Urinary bladder (tissue), 4 donors: ENCODE data around the gene CHAC2. TPM values are rescaled to one million over a fixed set of nuclear protein-coding genes. Genes with fewer than 3 reads are reported as not detected.
A peak's percentile ranks its signal among the peaks of the same experiment; 100 is the strongest.
"Not testable (repeated sequence)": the region's sequence is repeated elsewhere in the genome, so short reads cannot be mapped to it uniquely, and the experiment has no call there.

Experiments
- DNase-seq: peaks from one replicate; pipeline ENCODE4 v3.0.0-alpha.2; 2015; ENCODE audit errors: extremely low spot score
- H3K27ac ChIP-seq: one replicate; pipeline ENCODE4 v1.5.1; 2013; ENCODE audit warnings: low read depth, mild to moderate bottlenecking, moderate library complexity
- H3K36me3 ChIP-seq: one replicate; pipeline ENCODE4 v1.6.1; 2013; ENCODE audit warnings: mild to moderate bottlenecking, moderate library complexity; ENCODE audit not compliant: insufficient read depth
- H3K4me1 ChIP-seq: one replicate; pipeline ENCODE4 v1.6.1; 2013; ENCODE audit warnings: mild to moderate bottlenecking, moderate library complexity; ENCODE audit not compliant: insufficient read depth
- H3K4me3 ChIP-seq: one replicate; pipeline ENCODE4 v1.5.1; 2013; ENCODE audit warnings: low read depth, low read length
- WGBS: extraction: QIAGEN DNeasy Blood & Tissue Kit; methylation state at CpG from one replicate; pipeline ENCODE4 v1.1.7; 2013; 5-methylcytosine and 5-hydroxymethylcytosine counted together
- polyA plus RNA-seq: library from polyadenylated mRNA; stranded (reverse); fragments of 200-250 nt; gene quantifications from one replicate; pipeline ENCODE4 v1.2.3, GENCODE V29; 2013
- total RNA-seq: library from RNA; depleted of rRNA; stranded (reverse); fragments of >200 nt; gene quantifications from one replicate; pipeline ENCODE4 v1.2.3, GENCODE V29; 2014
- donor health status: healthy with polysubstance abuse.
- donor health status: healthy.

Gene CHAC2
- total and polyA plus RNA-seq, 2 donors = 1.4 to 2.3 TPM

DNA sequence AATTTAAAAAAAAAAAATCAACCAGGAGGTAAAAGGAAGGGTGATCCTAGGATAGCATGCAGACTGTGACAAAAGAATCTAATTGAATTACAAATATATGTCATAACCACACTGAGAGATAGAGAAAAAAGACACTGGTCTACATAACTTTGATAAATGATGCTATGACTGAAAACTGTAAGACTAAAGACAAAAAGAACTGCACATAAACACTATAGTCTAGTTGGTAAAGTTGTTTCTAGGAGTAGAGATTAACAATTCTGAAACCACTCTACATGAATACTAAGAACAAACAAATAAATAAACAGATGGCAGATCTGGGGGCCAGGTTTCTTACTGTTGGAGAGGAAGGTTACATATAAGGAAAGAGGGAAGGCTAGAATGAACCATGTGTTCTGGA lies 14.6 kb upstream of the CHAC2 start:
- Histone ChIP-seq H3K27ac (no peak overlapping the region), H3K4me3 (no peak overlapping the region), H3K4me1 (no peaks in the 10 kb centered on the region), H3K36me3 (no peaks in the 10 kb centered on the region)
- DNase-seq = no peak

DNA sequence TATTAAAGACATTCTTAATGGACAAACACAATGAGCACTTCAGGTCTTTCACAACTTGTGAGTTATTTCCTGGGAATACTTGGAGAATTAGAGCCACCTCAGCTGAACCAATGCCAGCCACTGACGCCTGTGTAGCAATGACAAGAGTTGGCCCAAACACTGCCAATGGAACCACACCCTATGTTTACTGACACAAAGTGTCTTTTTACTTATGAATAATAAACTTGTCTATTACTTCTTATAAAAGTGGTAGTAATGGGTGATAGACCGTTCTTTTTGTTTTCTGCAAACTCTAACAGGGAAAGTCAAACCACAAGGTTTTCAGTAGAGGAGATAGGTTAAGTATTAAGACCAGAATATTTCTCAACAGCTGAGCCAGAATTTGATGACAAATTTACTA lies 12.5 kb upstream of the CHAC2 start:
- DNase-seq = no peak
- WGBS = 77% methylated on average over 2 of the region's 2 CpGs
- Histone ChIP-seq H3K4me1 (no peaks in the 10 kb centered on the region), H3K27ac (no peak overlapping the region), H3K36me3 (peaks cover 5% of the 10 kb centered on the region), H3K4me3 (no peak overlapping the region)

DNA sequence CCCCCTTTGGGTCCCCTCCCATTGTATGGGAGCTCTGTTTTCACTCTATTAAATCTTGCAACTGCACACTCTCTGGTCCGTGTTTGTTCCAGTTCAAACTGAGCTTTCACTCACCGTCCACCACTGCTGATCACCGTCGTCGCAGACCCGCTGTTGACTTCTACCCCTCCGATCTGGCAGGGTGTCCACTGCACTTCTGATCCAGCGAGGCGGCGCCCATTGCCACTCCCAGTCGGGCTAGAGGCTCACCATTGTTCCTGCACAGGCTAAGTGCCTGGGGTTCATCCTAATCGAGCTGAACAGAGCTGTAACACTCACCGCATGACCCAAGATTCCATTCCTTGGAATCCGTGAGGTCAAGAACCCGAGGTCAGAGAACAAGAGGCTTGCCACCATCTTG lies 11.0 kb upstream of the CHAC2 start:
- WGBS = 99% methylated on average over 15 of the region's 15 CpGs

DNA sequence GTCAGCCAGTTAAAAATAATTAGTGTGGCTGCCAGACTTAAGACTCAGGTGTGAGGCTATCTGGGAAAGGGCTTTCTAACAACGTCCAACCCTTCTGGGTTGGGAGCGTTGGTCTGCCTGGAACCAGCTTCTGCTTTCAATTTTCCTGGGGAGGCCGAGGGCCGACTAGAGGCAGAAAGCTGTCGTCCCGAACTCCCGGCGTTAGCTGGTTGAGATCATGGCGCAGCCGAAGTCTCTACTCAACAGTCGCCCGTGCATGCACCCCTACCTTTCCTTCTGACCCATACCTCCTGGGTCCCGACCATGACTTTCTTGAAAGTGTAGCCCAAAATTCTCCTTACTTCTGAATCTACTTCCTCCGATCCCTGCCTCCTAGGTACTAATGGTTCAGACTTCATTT lies 10.4 kb upstream of the CHAC2 start:
- H3K27ac ChIP-seq, H3K36me3 ChIP-seq, DNase-seq, H3K4me3 ChIP-seq, H3K4me1 ChIP-seq: not testable (repeated sequence)
- WGBS = 98% methylated on average over 14 of the region's 14 CpGs

More for the DNA sequence above, 11.0 kb upstream of the CHAC2 start:
- Histone ChIP-seq H3K27ac (no peak overlapping the region), H3K36me3 (peaks cover 7% of the 10 kb centered on the region), H3K4me1 (no peaks in the 10 kb centered on the region), H3K4me3 (no peak overlapping the region)
- DNase-seq = no peak

DNA sequence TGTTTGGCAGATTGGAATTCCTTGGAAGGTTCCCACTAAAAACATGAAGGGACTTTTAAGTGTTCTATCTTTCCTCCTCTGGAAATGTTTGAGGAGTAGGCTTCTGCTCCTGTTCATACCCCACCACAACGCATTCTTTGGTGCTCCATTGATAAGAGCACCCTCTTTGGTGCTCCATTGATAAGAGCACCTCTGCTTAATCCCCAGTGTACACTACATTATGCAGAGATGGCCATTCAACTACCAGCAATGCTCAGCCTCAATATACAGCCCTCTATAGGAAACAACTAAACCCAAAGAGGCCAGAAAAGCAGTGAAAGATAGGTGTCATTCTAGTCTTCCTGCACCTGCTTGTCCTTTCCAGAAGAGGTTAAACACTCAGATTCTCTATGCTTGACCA lies 1.8 kb upstream of the CHAC2 start:
- peaks cover 3% of the 10 kb centered on the region for H3K36me3 ChIP-seq
- H3K4me3 ChIP-seq = no peak overlapping the region
- DNase-seq = no peak
- H3K27ac ChIP-seq = no peak overlapping the region
- 98% methylated on average over 1 of the region's 1 CpG for WGBS
- H3K4me1 ChIP-seq = no peaks in the 10 kb centered on the region

DNA sequence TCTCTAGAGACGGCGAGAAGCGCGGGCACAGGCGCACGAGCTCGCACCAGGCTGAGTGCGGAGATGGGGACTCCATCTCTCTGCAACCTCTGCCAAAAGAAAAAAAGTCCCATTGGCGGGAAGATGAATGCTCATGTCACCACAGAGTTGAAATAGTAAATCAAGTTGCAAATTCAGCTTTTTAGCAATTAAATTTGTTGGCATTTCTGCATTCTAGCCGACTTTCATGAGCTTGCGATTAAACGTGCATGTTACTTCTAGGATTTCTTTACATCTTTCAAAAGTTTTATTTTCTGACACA lies 588 bp downstream of the CHAC2 start:
- under 1% methylated on average over 12 of the region's 12 CpGs for WGBS
- Histone ChIP-seq H3K36me3 (peaks cover 3% of the 10 kb centered on the region), H3K27ac (no peak overlapping the region), H3K4me1 (no peaks in the 10 kb centered on the region), H3K4me3 (peak overlapping the region; percentile 90)
- DNase-seq = no peak

DNA sequence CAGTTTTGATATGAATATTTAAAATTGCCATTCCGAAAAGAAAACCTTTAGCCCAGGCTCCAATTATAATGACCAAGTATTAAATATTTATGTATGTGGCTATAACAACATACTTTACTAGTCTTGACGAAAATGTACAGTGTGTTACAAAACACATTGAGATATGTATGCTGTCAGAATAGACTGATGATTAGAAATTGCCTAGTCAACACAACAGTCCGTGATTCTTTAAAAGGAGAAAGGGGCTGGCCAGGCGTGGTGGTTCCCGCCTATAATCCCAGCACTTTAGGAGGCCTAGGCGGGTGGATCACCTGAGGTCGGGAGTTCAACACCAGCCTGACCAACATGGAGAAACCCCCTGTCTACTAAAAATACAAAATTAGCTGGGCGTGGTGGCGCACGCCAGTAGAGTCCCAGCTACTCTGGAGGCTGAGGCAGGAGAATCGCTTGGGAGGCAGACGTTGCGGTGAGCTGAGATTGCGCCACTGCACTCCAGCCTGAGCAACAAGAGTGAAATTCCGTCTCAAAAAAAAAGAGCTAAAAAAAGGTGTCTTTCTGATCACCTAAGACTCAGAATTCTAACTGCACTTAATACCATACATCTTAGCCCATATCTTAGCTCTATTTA lies 1.8 kb downstream of the CHAC2 start:
- H3K4me3 ChIP-seq = no peak overlapping the region
- DNase-seq = no peak
- no peaks in the 10 kb centered on the region for H3K4me1 ChIP-seq
- no peak overlapping the region for H3K27ac ChIP-seq
- H3K36me3 ChIP-seq = peaks cover 1% of the 10 kb centered on the region
- WGBS = 94% methylated on average over 15 of the region's 15 CpGs

DNA sequence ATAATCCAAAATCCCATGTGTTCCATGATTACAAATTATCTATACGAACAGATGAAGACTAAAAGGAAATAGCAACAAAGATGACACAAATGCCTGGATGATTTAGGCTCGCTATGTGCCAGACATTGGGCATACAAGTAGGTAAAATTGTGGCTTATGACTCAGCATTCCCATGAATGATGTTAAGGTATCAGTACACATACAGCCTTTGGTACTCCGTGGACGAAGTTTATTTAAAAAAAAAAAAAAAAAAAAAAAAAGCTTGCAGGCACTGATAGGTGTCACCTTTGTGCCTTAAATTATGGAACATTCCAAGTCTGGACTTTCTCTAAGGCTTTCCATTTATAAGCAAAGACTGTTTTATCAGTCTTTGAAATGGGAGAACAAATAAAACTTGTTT lies 2.7 kb downstream of the CHAC2 start:
- 72% methylated on average over 4 of the region's 4 CpGs for WGBS
- Histone ChIP-seq H3K4me1 (no peaks in the 10 kb centered on the region), H3K27ac (no peak overlapping the region), H3K4me3 (no peak overlapping the region), H3K36me3 (no peaks in the 10 kb centered on the region)
- no peak for DNase-seq

DNA sequence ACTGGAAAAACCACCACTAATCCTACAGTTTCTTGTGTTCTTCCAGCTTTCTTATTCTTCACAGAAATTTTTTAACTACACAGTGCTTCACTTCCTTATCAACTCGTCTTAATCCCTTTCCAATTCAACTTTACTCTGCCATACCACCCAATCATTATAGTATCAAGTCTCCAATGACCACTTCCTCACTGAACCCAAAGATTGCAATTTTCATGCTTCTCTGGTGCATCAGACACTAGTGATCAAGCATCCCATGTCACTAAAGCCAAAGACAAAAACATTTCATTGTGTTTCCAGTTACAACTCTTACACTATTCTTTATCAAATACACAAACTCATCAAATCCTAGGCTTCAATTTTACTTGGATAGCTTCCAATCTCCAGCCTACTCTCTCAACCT lies 9.5 kb downstream of the CHAC2 start:
- H3K36me3 ChIP-seq = no peaks in the 10 kb centered on the region
- WGBS = 61% methylated on average over 1 of the region's 1 CpG
- DNase-seq = no peak
- H3K27ac ChIP-seq = no peak overlapping the region
- H3K4me1 ChIP-seq = no peaks in the 10 kb centered on the region
- H3K4me3 ChIP-seq = no peak overlapping the region

DNA sequence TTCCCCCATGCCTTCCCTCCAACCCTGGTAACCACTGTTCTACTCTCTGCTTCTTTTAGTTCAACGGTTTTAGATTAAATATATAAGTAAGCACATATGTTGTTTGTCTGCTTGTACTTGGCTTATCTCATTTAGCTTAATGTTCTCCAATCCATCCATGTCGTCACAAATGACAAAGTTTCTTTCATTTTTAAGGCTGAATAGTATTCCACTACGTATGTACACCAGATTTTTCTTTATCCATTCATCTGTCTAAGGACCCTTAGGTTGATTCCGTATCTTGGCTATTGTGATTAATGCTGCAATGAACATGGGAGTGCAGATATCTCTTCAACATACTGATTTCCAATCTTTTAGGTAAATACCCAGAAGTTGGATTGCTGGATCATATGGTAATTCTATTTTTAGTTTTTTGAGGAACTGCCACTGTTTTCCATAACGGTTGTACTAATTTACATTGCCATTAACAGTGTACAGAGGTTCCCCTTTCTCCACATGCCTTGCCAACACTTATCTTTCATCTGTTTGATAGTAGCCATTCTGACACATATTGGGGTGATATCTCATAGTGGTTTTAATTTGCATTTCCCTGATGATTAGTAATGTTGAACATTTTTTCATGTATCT lies 11.0 kb downstream of the CHAC2 start:
- no peak for DNase-seq
- Histone ChIP-seq H3K4me1 (no peaks in the 10 kb centered on the region), H3K27ac (no peak overlapping the region), H3K36me3 (no peaks in the 10 kb centered on the region), H3K4me3 (no peak overlapping the region)
- 78% methylated on average over 5 of the region's 5 CpGs for WGBS

DNA sequence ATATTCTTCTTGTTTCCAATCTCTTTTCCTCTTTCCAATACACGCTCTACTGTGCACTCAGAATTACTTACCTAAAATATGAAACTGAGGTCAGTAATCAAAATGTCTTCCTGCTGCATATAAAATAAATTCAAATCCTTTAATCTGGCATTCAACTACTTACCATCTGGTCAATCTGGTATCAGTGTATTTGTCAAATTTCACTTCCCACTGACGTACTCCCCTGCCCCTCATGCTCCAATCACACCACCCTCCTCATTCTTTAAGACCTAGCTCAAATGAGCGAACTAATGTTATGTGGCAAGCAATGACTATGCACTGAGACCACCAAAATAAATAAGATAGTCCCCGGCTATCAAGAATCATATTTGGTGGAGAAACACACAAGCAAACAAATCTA lies 12.5 kb downstream of the CHAC2 start:
- Histone ChIP-seq H3K4me3 (no peak overlapping the region), H3K27ac (no peak overlapping the region), H3K36me3 (no peaks in the 10 kb centered on the region), H3K4me1 (peaks cover 2% of the 10 kb centered on the region)
- DNase-seq = no peak
- whole genome bisulfite sequencing = 91% methylated on average over 4 of the region's 4 CpGs

DNA sequence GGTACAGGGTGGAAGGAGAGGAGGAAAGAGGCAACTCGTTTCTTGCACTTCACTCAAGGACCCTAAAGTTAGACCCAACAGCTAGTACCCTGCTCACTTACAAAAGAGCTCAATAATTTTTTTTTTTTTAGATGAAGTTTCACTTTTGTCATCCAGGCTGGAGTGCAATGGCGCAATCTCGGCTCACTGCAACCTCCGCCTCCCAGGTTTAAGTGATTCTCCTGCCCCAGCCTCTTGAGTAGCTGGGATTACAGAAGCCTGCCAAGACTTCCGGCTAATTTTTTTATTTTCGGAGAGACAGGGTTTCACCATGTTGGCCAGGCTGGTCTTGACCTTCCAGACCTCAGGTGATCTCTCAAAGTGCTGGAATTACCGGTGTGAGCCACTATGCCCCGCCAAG lies 15.1 kb downstream of the CHAC2 start:
- H3K4me3 ChIP-seq = no peak overlapping the region
- no peak overlapping the region for H3K27ac ChIP-seq
- H3K4me1 ChIP-seq = peaks cover 2% of the 10 kb centered on the region
- DNase-seq = no peak
- WGBS = 83% methylated on average over 8 of the region's 8 CpGs
- no peaks in the 10 kb centered on the region for H3K36me3 ChIP-seq

DNA sequence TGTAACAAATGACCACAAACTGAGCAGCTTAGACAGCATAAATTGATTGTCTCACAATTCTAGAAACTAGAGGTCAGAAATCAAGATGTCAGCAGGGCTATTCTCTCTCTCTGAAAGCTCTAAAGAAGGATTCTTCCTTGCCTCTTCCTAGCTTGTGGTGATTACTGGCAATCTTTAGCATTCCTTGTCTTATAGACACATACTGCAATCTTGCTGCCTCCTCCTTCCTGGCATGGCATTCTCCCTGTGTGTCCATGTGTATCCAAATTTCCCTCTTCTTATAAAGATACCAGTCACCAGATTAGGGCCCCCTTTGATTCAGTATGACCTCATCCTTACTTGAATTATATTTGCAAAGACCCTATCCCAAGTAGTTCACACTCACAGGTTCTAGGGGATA lies 16.8 kb downstream of the CHAC2 start:
- no peak for DNase-seq
- H3K27ac ChIP-seq = no peak overlapping the region

DNA sequence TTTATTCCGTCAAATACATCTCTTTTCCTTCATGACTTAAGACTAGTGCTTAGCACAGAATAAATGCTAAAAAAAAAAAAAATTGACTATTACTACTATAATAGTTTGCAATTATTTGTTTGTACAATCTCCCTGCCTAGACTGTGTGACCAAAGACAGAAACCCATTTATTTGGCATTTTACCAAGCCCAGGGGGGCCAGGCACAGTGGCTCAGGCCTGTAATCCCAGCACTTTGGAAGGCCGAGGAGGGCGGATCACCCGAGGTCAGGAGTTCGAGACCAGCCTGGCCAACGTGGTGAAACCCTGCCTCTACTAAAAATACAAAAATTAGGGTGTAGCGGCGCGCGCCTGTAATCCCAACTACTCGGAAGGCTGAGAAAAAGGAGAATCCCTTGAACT lies 17.8 kb downstream of the CHAC2 start:
- WGBS = 48% methylated on average over 11 of the region's 11 CpGs
- Histone ChIP-seq H3K4me3 (peak overlapping the region; percentile 17), H3K27ac (no peak overlapping the region), H3K36me3 (no peaks in the 10 kb centered on the region), H3K4me1 (peaks cover 2% of the 10 kb centered on the region)
- DNase-seq = no peak

More for the DNA sequence above, 16.8 kb downstream of the CHAC2 start:
- no peaks in the 10 kb centered on the region for H3K36me3 ChIP-seq
- peaks cover 2% of the 10 kb centered on the region for H3K4me1 ChIP-seq
- no peak overlapping the region for H3K4me3 ChIP-seq

DNA sequence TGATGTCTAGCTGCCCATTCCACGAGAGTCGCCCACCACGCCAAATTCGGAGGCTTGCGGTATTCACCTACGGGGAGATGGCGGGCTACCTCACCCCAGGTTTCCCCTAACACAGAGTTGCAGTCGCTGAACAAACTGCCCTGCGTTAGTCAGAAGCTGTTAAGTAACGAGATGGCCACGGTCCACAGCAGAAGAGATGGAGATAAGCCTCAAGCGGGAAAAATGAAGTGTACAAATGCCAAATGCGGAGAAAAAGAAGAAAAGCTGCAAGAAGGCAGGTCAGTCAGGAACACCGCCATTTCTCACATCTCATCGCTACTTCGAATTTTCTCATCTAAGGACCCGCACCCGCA lies 18.7 kb downstream of the CHAC2 start:
- peak overlapping the region; percentile 77 for H3K4me3 ChIP-seq
- under 1% methylated on average over 18 of the region's 18 CpGs for WGBS
- H3K36me3 ChIP-seq = no peaks in the 10 kb centered on the region
- no peak overlapping the region for H3K27ac ChIP-seq
- DNase-seq = peak; percentile 25
- peaks cover 2% of the 10 kb centered on the region for H3K4me1 ChIP-seq
